ENCODE measurements around the gene AATK. TPM values are rescaled to one million over a fixed set of nuclear protein-coding genes. Genes with fewer than 3 reads are reported as not detected.
A peak's percentile ranks its signal among the peaks of the same experiment; 100 is the strongest.

AATK gene
- total and polyA plus RNA-seq, 10 of the 15 experiments (the other 5 are each of a cell fraction or from before 2014, with no cell fraction given): 0.04 TPM; not detected in 9

DNA sequence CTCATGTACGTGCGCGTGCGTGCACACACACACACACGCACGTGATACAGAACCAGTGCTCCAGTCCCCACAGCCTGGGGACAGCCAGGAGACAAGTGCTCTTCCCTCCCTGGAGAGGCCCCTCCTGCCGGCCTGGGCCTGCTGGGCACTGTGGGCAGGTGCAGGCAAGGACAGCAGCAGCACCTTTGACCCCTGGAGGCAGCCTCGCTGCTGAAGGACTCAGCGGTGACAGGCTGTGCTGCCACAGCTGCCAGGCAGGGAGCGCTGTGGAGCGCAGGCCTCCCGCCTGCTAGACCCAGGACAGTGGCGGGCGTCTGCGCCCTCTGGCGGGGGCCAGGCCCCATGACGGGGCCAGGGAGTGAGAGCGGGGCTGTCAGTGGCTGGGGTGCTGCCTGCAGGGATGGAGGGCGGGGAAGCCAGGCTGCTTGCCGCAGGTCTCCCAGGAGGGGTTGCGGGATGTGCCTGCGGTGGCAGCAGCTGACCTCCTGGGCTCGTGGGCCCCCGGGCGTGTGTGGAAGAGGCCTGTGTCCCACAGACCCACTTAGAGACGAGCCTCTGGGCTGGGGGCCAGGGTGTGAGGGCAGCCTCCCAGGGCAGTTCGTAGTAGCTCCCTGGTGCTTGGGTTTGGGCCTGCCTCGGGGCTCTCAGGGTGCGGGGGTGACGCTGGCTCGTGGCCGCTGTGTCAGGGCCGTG, 64.3 kb downstream of the AATK start:
- no peaks in the 10 kb centered on the region for H3K4me1 ChIP-seq (ENCODE audit: control insufficient read depth, insufficient read depth, low read length)
- BruUV-seq (replicated peaks): no TSS peak
- ChIA-PET SMC1A (ENCODE audit: uncharacterized antibody, unreplicated experiment) (interaction anchor here (1.2 kb wide), 1 partner anchor 79 kb away, joined by 3 read pairs; no protein-coding TSS in a partner anchor), POLR2A (no interaction called here), RAD21 (ENCODE audit: unreplicated experiment) (interaction anchor here (0.6 to 1.2 kb wide), 3 partner anchors 73 to 84 kb away, joined by 3 to 4 read pairs (median 3); no protein-coding TSS in a partner anchor), CTCF (interaction anchor here (0.6 to 3.5 kb wide), 9 partner anchors 12 to 1473 kb away, joined by 3 to 22 read pairs (median 3); partner anchors contain the start of gene CEP131)
- no peak overlapping the region for H3K4me3 ChIP-seq
- no peak overlapping the region for H2AFZ ChIP-seq (ENCODE audit: control insufficient read depth, low read depth, low read length)
- H3K27me3 ChIP-seq (replicated peaks in 1 of 2; ENCODE audit: control insufficient read depth in 2 of 2, insufficient read depth in 2 of 2, low read length in 1 of 2): no peaks in the 10 kb centered on the region; a peak in 2 of 4 replicates
- no peak overlapping the region for H3K27ac ChIP-seq (ENCODE audit: control insufficient read depth, insufficient read depth)
- no peaks in the 10 kb centered on the region for H4K20me1 ChIP-seq (ENCODE audit: control insufficient read depth, insufficient read depth)
- no peaks in the 10 kb centered on the region for H3K9me3 ChIP-seq (replicated peaks; ENCODE audit: control insufficient read depth, insufficient read depth, low read length)
- ATAC-seq: peak; percentile 99
- peak; percentile 13 for DNase-seq (ENCODE audit: low read depth, low spot score)
- H3K4me2 ChIP-seq (ENCODE audit: control insufficient read depth, insufficient read depth): no peak overlapping the region
- in situ Hi-C loops (cut with MboI) (no loop called here), intact Hi-C loops (cut with micrococcal nuclease; ENCODE audit: unreplicated experiment) (loop anchor here (1.0 to 5.0 kb wide), 4 partner anchors 77 to 381 kb away; no protein-coding TSS in a partner anchor)
- H3K79me2 ChIP-seq (ENCODE audit: control insufficient read depth, insufficient read depth, low read length): no peaks in the 10 kb centered on the region
- 27% methylated on average over 32 of the region's 33 CpGs for WGBS (ENCODE audit: insufficient coverage, insufficient replicate concordance, low lambda C conversion rate, missing lambda C conversion rate)
- peak; percentile 76 for FAIRE-seq
- H3K9ac ChIP-seq (ENCODE audit: control insufficient read depth, insufficient read depth, low read length): no peak overlapping the region
- H3K36me3 ChIP-seq (ENCODE audit: control insufficient read depth in 2 of 2, insufficient read depth in 2 of 2, low read length in 1 of 2): no peaks in the 10 kb centered on the region
- no peak for TF ChIP-seq TARDBP (IDR thresholded peaks at IDR 0.05; ENCODE audit: borderline replicate concordance)
- no peak for TF ChIP-seq ATF7 (IDR thresholded peaks at IDR 0.05; ENCODE audit: low read depth)
- TF ChIP-seq, protein P1, sequence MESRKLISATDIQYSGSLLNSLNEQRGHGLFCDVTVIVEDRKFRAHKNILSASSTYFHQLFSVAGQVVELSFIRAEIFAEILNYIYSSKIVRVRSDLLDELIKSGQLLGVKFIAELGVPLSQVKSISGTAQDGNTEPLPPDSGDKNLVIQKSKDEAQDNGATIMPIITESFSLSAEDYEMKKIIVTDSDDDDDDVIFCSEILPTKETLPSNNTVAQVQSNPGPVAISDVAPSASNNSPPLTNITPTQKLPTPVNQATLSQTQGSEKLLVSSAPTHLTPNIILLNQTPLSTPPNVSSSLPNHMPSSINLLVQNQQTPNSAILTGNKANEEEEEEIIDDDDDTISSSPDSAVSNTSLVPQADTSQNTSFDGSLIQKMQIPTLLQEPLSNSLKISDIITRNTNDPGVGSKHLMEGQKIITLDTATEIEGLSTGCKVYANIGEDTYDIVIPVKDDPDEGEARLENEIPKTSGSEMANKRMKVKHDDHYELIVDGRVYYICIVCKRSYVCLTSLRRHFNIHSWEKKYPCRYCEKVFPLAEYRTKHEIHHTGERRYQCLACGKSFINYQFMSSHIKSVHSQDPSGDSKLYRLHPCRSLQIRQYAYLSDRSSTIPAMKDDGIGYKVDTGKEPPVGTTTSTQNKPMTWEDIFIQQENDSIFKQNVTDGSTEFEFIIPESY (IDR thresholded peaks at IDR 0.05): peak; percentile 91
- no peak for TF ChIP-seq BCL11A (IDR thresholded peaks at IDR 0.05; ENCODE audit: low read depth, low read length)
- TF ChIP-seq RUNX3 (IDR thresholded peaks at IDR 0.05; ENCODE audit: low read length): no peak
- peak; percentile 74; the same call in 1 of the 2 replicates for TF ChIP-seq HDGF (IDR thresholded peaks at IDR 0.05)
- no peak for TF ChIP-seq POLR2AphosphoS5 (IDR thresholded peaks at IDR 0.05; ENCODE audit: low read length)
- TF ChIP-seq ZNF274 (IDR thresholded peaks at IDR 0.05; ENCODE audit: insufficient read depth, insufficient read length): no peak
- TF ChIP-seq IKZF1 (conservative IDR thresholded peaks at IDR 0.05): peak; percentile 57
- TF ChIP-seq RELA (IDR thresholded peaks at IDR 0.05; ENCODE audit: borderline replicate concordance, partially characterized antibody): peak; percentile 24
- TF ChIP-seq ZBED1 (IDR thresholded peaks at IDR 0.05; ENCODE audit: borderline replicate concordance): no peak
- TF ChIP-seq ZNF217 (IDR thresholded peaks at IDR 0.05): no peak
- TF ChIP-seq, protein P2, sequence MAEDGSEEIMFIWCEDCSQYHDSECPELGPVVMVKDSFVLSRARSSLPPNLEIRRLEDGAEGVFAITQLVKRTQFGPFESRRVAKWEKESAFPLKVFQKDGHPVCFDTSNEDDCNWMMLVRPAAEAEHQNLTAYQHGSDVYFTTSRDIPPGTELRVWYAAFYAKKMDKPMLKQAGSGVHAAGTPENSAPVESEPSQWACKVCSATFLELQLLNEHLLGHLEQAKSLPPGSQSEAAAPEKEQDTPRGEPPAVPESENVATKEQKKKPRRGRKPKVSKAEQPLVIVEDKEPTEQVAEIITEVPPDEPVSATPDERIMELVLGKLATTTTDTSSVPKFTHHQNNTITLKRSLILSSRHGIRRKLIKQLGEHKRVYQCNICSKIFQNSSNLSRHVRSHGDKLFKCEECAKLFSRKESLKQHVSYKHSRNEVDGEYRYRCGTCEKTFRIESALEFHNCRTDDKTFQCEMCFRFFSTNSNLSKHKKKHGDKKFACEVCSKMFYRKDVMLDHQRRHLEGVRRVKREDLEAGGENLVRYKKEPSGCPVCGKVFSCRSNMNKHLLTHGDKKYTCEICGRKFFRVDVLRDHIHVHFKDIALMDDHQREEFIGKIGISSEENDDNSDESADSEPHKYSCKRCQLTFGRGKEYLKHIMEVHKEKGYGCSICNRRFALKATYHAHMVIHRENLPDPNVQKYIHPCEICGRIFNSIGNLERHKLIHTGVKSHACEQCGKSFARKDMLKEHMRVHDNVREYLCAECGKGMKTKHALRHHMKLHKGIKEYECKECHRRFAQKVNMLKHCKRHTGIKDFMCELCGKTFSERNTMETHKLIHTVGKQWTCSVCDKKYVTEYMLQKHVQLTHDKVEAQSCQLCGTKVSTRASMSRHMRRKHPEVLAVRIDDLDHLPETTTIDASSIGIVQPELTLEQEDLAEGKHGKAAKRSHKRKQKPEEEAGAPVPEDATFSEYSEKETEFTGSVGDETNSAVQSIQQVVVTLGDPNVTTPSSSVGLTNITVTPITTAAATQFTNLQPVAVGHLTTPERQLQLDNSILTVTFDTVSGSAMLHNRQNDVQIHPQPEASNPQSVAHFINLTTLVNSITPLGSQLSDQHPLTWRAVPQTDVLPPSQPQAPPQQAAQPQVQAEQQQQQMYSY (CRISPR knock-in tag; IDR thresholded peaks at IDR 0.05): no peak
- TF ChIP-seq EP300 (IDR thresholded peaks at IDR 0.05; ENCODE audit: borderline replicate concordance in 1 of 2, control insufficient read depth in 1 of 2, low read depth in 2 of 2, low read length in 2 of 2): no peak
- no peak for TF ChIP-seq CHD4 (IDR thresholded peaks at IDR 0.05)
- no peak for TF ChIP-seq FOS (IDR thresholded peaks at IDR 0.05; ENCODE audit: borderline replicate concordance, extremely low read depth, insufficient read length)
- TF ChIP-seq ZNF622 (IDR thresholded peaks at IDR 0.05): no peak

Data from GM12878 (cell line).